ENCODE results near the gene MADCAM1.

- TF ChIP-seq CTCF (conservative IDR thresholded peaks at IDR 0.05; ENCODE audit: low read length) (no peak), EZH2phosphoT487 (IDR thresholded peaks at IDR 0.05; ENCODE audit: borderline replicate concordance, low read depth, low read length) (no peak)
These were observed 27.6 kb upstream of the MADCAM1 start for GRCh38 chr19:468587-469256.

All from OCI-LY7 (cell line).